HEK293 (cell line): ENCODE measurements around the gene TBC1D4.

ENCODE experiments used
- CTCF ChIA-PET: fragments of 350-600 bp; formaldehyde crosslinking; extraction: SDS; loops from one replicate; lab custom pipeline; 2021; ENCODE audit warnings: antibody characterized with exemption; lab: Yijun Ruan, JAX
- POLR2A ChIA-PET: fragments of 300-600 bp; formaldehyde crosslinking; extraction: SDS; loops from one replicate; lab custom pipeline; 2020; ENCODE audit warnings: antibody characterized with exemption, inconsistent platforms; lab: Yijun Ruan, JAX
- H3K27ac ChIP-seq: fragments of 200-500 bp; sonication (Bioruptor generic); 2 replicates; pipeline ENCODE4 v1.5.1; 2014; ENCODE audit warnings: low read depth, low read length, control low read depth, inconsistent platforms; ENCODE audit errors: extremely low read depth
- H3K36me3 ChIP-seq, 2 experiments: fragments of 200-500 bp in 1 of 2; sonication (Bioruptor generic) in 1 of 2; 1 replicate in 1 of 2; 2 replicates in 1 of 2; pipeline ENCODE4 v1.5.1; 2014 to 2017; ENCODE audit warnings: inconsistent platforms in 2 of 2, low read length in 2 of 2; ENCODE audit not compliant: control insufficient read depth in 2 of 2, insufficient read depth in 1 of 2
- H3K4me1 ChIP-seq: fragments of 200-500 bp; sonication (Bioruptor generic); 2 replicates; pipeline ENCODE4 v1.5.1; 2014; ENCODE audit warnings: mild to moderate bottlenecking, low read length, inconsistent platforms; ENCODE audit not compliant: control insufficient read depth, insufficient read depth
- H3K4me3 ChIP-seq: 2 replicates; pipeline ENCODE4 v1.5.1; 2011; ENCODE audit warnings: low read depth, mild to moderate bottlenecking, control low read depth, low read length, moderate library complexity
- H3K9me3 ChIP-seq: fragments of 200-500 bp; sonication (Bioruptor generic); 2 replicates; pipeline ENCODE4 v1.5.1; 2014; ENCODE audit warnings: low read depth, low read length, inconsistent platforms; ENCODE audit not compliant: control insufficient read depth, insufficient read depth
- BCL11B ChIP-seq: fragments of 450-650 bp; formaldehyde crosslinking; IDR thresholded peaks from 2 replicates; pipeline ENCODE4 v1.5.1; 2016; ENCODE audit warnings: low read depth, missing biosample characterization, missing genetic modification characterization
- FEZF1 ChIP-seq: fragments of 450-650 bp; formaldehyde crosslinking; IDR thresholded peaks from 2 replicates; pipeline ENCODE4 v1.5.1; 2016; ENCODE audit warnings: missing biosample characterization, missing genetic modification characterization
- GLI2 ChIP-seq: fragments of 450-650 bp; formaldehyde crosslinking; IDR thresholded peaks from 2 replicates; pipeline ENCODE4; 2017; ENCODE audit warnings: missing biosample characterization, missing genetic modification characterization, low read depth, borderline replicate concordance
- IKZF3 ChIP-seq: fragments of 450-650 bp; IDR thresholded peaks from 2 replicates; pipeline ENCODE4 v1.5.0; 2018; ENCODE audit warnings: missing biosample characterization, mild to moderate bottlenecking, missing genetic modification characterization, moderate library complexity
- KLF1 ChIP-seq: fragments of 450-650 bp; formaldehyde crosslinking; IDR thresholded peaks from 2 replicates; pipeline ENCODE4 v1.5.1; 2016; ENCODE audit warnings: missing biosample characterization, missing genetic modification characterization
- KLF10 ChIP-seq: fragments of 450-650 bp; IDR thresholded peaks from 2 replicates; pipeline ENCODE4 v1.5.1; 2018; ENCODE audit warnings: missing biosample characterization, mild to moderate bottlenecking, missing genetic modification characterization
- SCRT2 ChIP-seq: fragments of 450-650 bp; formaldehyde crosslinking; IDR thresholded peaks from 2 replicates; pipeline ENCODE4 v1.5.1; 2016; ENCODE audit warnings: missing biosample characterization, missing genetic modification characterization
- TCF7L2 ChIP-seq: IDR thresholded peaks from 2 replicates; pipeline ENCODE4 v1.6.1; 2011; ENCODE audit warnings: low read depth, mild to moderate bottlenecking, inconsistent platforms, low read length, moderate library complexity, borderline replicate concordance
- ZBTB7A ChIP-seq: fragments of 450-650 bp; formaldehyde crosslinking; IDR thresholded peaks from 2 replicates; pipeline ENCODE4 v1.5.1; 2016; ENCODE audit warnings: low read depth, missing biosample characterization, missing genetic modification characterization
- ZNF112 ChIP-seq: fragments of 450-650 bp; formaldehyde crosslinking; IDR thresholded peaks from 2 replicates; pipeline ENCODE4 v1.5.0; 2017; ENCODE audit warnings: missing biosample characterization, missing genetic modification characterization
- ZNF121 ChIP-seq: fragments of 450-650 bp; formaldehyde crosslinking; IDR thresholded peaks from 2 replicates; pipeline ENCODE4 v1.5.1; 2016; ENCODE audit warnings: missing biosample characterization, missing genetic modification characterization
- ZNF19 ChIP-seq: fragments of 450-650 bp; formaldehyde crosslinking; IDR thresholded peaks from 2 replicates; pipeline ENCODE4; 2016; ENCODE audit warnings: missing biosample characterization, missing genetic modification characterization, low read depth
- ZNF202 ChIP-seq: fragments of 450-650 bp; formaldehyde crosslinking; IDR thresholded peaks from 2 replicates; pipeline ENCODE4 v1.5.1; 2016; ENCODE audit warnings: missing biosample characterization, missing genetic modification characterization, borderline replicate concordance
- ZNF239 ChIP-seq: fragments of 450-650 bp; formaldehyde crosslinking; IDR thresholded peaks from 2 replicates; pipeline ENCODE4 v1.5.1; 2016; ENCODE audit warnings: missing biosample characterization, missing genetic modification characterization
- ZNF292 ChIP-seq: fragments of 450-650 bp; formaldehyde crosslinking; IDR thresholded peaks from 2 replicates; pipeline ENCODE4 v1.5.1; 2016; ENCODE audit warnings: low read depth, missing biosample characterization, missing genetic modification characterization, borderline replicate concordance
- ZNF37A ChIP-seq: fragments of 450-650 bp; IDR thresholded peaks from 2 replicates; pipeline ENCODE4 v1.5.1; 2018; ENCODE audit warnings: missing biosample characterization, missing genetic modification characterization
- ZNF391 ChIP-seq: fragments of 450-650 bp; formaldehyde crosslinking; IDR thresholded peaks from 2 replicates; pipeline ENCODE4 v1.5.1; 2016; ENCODE audit warnings: low read depth, missing biosample characterization, missing genetic modification characterization, borderline replicate concordance
- ZNF501 ChIP-seq: fragments of 450-650 bp; formaldehyde crosslinking; IDR thresholded peaks from 2 replicates; pipeline ENCODE4 v1.5.1; 2016; ENCODE audit warnings: missing biosample characterization, missing genetic modification characterization
- ZNF530 ChIP-seq: fragments of 450-650 bp; formaldehyde crosslinking; IDR thresholded peaks from 2 replicates; pipeline ENCODE4 v1.5.1; 2016; ENCODE audit warnings: low read depth, missing biosample characterization, missing genetic modification characterization
- ZNF701 ChIP-seq: fragments of 450-650 bp; formaldehyde crosslinking; IDR thresholded peaks from 2 replicates; pipeline ENCODE4 v1.5.1; 2016; ENCODE audit warnings: missing biosample characterization, missing genetic modification characterization
- ZNF707 ChIP-seq: fragments of 450-650 bp; formaldehyde crosslinking; IDR thresholded peaks from 2 replicates; pipeline ENCODE4 v1.5.1; 2016; ENCODE audit warnings: missing biosample characterization, missing genetic modification characterization
- ZNF777 ChIP-seq: fragments of 450-650 bp; formaldehyde crosslinking; IDR thresholded peaks from 2 replicates; pipeline ENCODE4 v1.5.1; 2017; ENCODE audit warnings: missing biosample characterization, missing genetic modification characterization, borderline replicate concordance
- ZSCAN30 ChIP-seq: fragments of 450-650 bp; IDR thresholded peaks from 2 replicates; pipeline ENCODE4 v1.5.1; 2018; ENCODE audit warnings: missing biosample characterization, mild to moderate bottlenecking, missing genetic modification characterization, moderate library complexity
- TF ChIP-seq, protein P1 (sequence below): fragments of 450-650 bp; formaldehyde crosslinking; IDR thresholded peaks from 2 replicates; pipeline ENCODE4 v1.5.1; 2016; ENCODE audit warnings: missing biosample characterization, missing genetic modification characterization, low read depth
- TF ChIP-seq, protein P2 (sequence below): fragments of 450-650 bp; IDR thresholded peaks from 2 replicates; pipeline ENCODE4 v1.5.1; 2018; ENCODE audit warnings: missing biosample characterization, missing genetic modification characterization
- TF ChIP-seq, protein P3 (sequence below): fragments of 450-650 bp; formaldehyde crosslinking; IDR thresholded peaks from 2 replicates; pipeline ENCODE4 v1.5.1; 2017; ENCODE audit warnings: missing biosample characterization, missing genetic modification characterization

TBC1D4 gene

DNA sequence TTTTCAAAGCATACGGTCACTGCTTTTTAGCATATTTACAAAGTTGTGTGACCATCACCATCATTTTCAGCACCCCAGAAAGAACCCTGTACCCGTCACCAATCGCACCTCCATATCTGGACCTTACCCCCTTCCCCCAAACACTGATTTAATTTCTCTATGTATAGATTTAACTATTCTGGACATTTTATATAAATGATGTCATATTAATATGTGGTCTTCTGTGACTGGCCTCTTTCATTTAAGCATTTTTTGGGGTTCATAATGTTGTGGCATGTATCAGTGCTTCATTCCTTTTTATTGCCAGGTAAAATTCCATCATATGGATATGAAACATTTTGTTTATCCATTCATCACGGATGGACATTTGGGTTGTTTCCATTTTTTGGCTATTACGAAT, 74.0 kb downstream of the TBC1D4 start:
- no peaks in the 10 kb centered on the region for H3K9me3 ChIP-seq
- no peak overlapping the region for H3K27ac ChIP-seq
- H3K36me3 ChIP-seq: no peaks in the 10 kb centered on the region
- 0 out of 2 replicates have a peak, but pooled peaks cover under 1% of the 10 kb centered on the region for H3K4me1 ChIP-seq
- CTCF ChIA-PET: interaction anchor here (0.6 kb wide), 1 partner anchor 148 kb away, joined by 4 read pairs; no protein-coding TSS in a partner anchor
- POLR2A ChIA-PET: no interaction called here
- H3K4me3 ChIP-seq: no peak overlapping the region
- TF ChIP-seq, protein P1, sequence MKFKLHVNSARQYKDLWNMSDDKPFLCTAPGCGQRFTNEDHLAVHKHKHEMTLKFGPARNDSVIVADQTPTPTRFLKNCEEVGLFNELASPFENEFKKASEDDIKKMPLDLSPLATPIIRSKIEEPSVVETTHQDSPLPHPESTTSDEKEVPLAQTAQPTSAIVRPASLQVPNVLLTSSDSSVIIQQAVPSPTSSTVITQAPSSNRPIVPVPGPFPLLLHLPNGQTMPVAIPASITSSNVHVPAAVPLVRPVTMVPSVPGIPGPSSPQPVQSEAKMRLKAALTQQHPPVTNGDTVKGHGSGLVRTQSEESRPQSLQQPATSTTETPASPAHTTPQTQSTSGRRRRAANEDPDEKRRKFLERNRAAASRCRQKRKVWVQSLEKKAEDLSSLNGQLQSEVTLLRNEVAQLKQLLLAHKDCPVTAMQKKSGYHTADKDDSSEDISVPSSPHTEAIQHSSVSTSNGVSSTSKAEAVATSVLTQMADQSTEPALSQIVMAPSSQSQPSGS: peak; percentile 54; the same call in 1 of the 2 replicates
- TF ChIP-seq, protein P2, sequence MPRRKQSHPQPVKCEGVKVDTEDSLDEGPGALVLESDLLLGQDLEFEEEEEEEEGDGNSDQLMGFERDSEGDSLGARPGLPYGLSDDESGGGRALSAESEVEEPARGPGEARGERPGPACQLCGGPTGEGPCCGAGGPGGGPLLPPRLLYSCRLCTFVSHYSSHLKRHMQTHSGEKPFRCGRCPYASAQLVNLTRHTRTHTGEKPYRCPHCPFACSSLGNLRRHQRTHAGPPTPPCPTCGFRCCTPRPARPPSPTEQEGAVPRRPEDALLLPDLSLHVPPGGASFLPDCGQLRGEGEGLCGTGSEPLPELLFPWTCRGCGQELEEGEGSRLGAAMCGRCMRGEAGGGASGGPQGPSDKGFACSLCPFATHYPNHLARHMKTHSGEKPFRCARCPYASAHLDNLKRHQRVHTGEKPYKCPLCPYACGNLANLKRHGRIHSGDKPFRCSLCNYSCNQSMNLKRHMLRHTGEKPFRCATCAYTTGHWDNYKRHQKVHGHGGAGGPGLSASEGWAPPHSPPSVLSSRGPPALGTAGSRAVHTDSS: no peak

DNA sequence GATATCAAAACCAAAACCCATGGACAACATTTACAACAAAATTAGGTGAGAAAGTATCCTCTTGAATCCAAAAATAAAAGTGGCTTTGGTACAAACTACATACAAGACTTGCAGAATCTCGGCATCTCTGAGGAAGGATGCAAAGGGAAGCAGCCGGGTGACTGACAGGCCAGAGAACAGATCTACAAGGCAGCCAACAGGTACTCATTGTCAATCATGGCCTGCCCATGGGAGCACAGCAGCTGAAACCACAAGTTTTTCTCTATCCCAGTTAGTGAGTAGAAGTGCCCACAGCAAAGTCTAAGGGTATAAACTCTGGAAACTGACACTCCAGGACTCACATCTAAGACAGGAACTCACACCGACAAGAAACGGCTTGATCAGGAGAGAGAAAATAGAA, 74.5 kb downstream of the TBC1D4 start:
- Histone ChIP-seq H3K27ac (no peak overlapping the region), H3K9me3 (no peaks in the 10 kb centered on the region), H3K36me3 (no peaks in the 10 kb centered on the region)
- no peak for TF ChIP-seq ZNF501 (tag by site-specific recombination)
- no peak for TF ChIP-seq ZNF19 (tag by site-specific recombination)
- no peak for TF ChIP-seq BCL11B (tag by site-specific recombination)
- TF ChIP-seq ZNF530 (tag by site-specific recombination): no peak
- no peak for TF ChIP-seq ZNF37A (tag by site-specific recombination)
- TF ChIP-seq KLF10 (tag by site-specific recombination): no peak
- TF ChIP-seq ZNF777: no peak
- TF ChIP-seq, all 188 proteins: peak for 0
- H3K4me3 ChIP-seq: no peak overlapping the region
- ChIA-PET CTCF (interaction anchor here (0.6 kb wide), 1 partner anchor 148 kb away, joined by 4 read pairs; no protein-coding TSS in a partner anchor), POLR2A (no interaction called here)
- H3K4me1 ChIP-seq: 0 out of 2 replicates have a peak, but pooled peaks cover 2% of the 10 kb centered on the region

DNA sequence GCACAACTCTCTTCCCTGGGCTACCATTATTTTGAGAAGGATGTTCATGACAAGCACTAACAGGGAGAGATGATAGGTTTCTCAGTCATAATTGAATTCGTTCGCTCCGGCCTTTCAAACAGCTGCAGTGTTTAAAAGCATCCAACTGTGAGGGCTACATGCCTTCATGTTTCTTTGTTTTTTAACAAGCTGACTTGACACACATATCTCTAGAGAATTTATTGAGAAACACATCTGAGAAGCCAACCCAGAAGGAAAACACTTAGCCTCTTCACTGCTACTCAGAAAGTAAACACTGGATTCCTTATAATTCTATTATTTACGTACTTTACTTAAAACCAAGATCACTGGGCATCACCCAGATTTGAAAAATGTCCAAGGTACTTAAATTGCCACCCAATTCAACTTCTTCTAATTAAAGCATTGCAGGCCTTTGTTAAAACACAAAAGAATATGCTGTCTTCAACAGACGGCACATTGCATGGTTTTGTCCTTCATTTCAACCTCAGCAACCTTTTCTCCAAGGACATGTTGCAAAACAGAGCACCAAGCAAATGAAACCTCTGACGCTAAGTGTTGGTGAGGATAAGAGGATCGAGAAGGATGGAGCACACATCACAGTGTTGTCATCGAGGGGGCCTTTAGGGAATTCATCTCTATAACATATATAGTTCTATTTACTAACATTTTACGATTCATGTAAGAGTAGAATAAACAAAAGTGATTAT, 75.8 kb downstream of the TBC1D4 start:
- POLR2A ChIA-PET: no interaction called here
- no peak overlapping the region for H3K27ac ChIP-seq
- no peak overlapping the region for H3K4me3 ChIP-seq
- no peaks in the 10 kb centered on the region for H3K36me3 ChIP-seq
- 0 out of 2 replicates have a peak, but pooled peaks cover 2% of the 10 kb centered on the region for H3K4me1 ChIP-seq
- H3K9me3 ChIP-seq: no peaks in the 10 kb centered on the region
- CTCF ChIA-PET: interaction anchor here (0.6 kb wide), 1 partner anchor 12 kb away, joined by 3 read pairs; no protein-coding TSS in a partner anchor
- TF ChIP-seq KLF1 (tag by site-specific recombination) (no peak), ZNF707 (no peak), TCF7L2 (peak; percentile 69), ZNF391 (tag by site-specific recombination) (no peak), ZBTB7A (tag by site-specific recombination) (no peak), ZNF239 (tag by site-specific recombination) (no peak), ZNF701 (tag by site-specific recombination) (no peak), IKZF3 (tag by site-specific recombination) (peak; percentile 82), GLI2 (0 out of 2 replicates have a peak, but pooled peaks have one; percentile 45), ZNF112 (tag by site-specific recombination) (no peak), SCRT2 (no peak), ZSCAN30 (tag by site-specific recombination) (peak; percentile 78), ZNF202 (tag by site-specific recombination) (no peak), FEZF1 (tag by site-specific recombination) (peak; percentile 96), ZNF292 (tag by site-specific recombination) (no peak), ZNF121 (no peak)
- TF ChIP-seq, protein P3, sequence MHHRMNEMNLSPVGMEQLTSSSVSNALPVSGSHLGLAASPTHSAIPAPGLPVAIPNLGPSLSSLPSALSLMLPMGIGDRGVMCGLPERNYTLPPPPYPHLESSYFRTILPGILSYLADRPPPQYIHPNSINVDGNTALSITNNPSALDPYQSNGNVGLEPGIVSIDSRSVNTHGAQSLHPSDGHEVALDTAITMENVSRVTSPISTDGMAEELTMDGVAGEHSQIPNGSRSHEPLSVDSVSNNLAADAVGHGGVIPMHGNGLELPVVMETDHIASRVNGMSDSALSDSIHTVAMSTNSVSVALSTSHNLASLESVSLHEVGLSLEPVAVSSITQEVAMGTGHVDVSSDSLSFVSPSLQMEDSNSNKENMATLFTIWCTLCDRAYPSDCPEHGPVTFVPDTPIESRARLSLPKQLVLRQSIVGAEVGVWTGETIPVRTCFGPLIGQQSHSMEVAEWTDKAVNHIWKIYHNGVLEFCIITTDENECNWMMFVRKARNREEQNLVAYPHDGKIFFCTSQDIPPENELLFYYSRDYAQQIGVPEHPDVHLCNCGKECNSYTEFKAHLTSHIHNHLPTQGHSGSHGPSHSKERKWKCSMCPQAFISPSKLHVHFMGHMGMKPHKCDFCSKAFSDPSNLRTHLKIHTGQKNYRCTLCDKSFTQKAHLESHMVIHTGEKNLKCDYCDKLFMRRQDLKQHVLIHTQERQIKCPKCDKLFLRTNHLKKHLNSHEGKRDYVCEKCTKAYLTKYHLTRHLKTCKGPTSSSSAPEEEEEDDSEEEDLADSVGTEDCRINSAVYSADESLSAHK: peak; percentile 54
